ENCODE measurements around the gene SLC26A11.
"Not testable (repeated sequence)": the region's sequence is repeated elsewhere in the genome, so short reads cannot be mapped to it uniquely, and the experiment has no call there.

The SLC26A11 gene

GRCh38 chr17:80243526-80244433 lies 23.6 kb downstream of the SLC26A11 start:
- DNase-seq (ENCODE audit: low spot score), result no peak

GRCh38 chr17:80244448-80244847 lies 24.2 kb downstream of the SLC26A11 start:
- not testable (repeated sequence) for DNase-seq (ENCODE audit: low spot score)

- no peak for DNase-seq (ENCODE audit: low spot score)
Measured at GRCh38 chr17:80244871-80245509, 24.8 kb downstream of the SLC26A11 start.

- no peak for DNase-seq (ENCODE audit: low spot score)
Measured at GRCh38 chr17:80245566-80246265, 25.5 kb downstream of the SLC26A11 start.

GRCh38 chr17:80246266-80246681 lies 26.0 kb downstream of the SLC26A11 start:
- no peak for DNase-seq (ENCODE audit: low spot score)

- DNase-seq (ENCODE audit: low spot score), result no peak
Measured at GRCh38 chr17:80246726-80247125, 26.5 kb downstream of the SLC26A11 start.

- no peak for DNase-seq (ENCODE audit: low spot score)
Measured at GRCh38 chr17:80247561-80247960, 27.3 kb downstream of the SLC26A11 start.

GRCh38 chr17:80248001-80248893 lies 28.0 kb downstream of the SLC26A11 start:
- no peak for DNase-seq (ENCODE audit: low spot score)

GRCh38 chr17:80248894-80249710 lies 28.9 kb downstream of the SLC26A11 start:
- DNase-seq (ENCODE audit: low spot score), result no peak

GRCh38 chr17:80251966-80252365 lies 31.7 kb downstream of the SLC26A11 start:
- no peak for DNase-seq (ENCODE audit: low spot score)

- DNase-seq (ENCODE audit: low spot score), result peak; percentile 48
Measured at GRCh38 chr17:80252871-80253270, 32.6 kb downstream of the SLC26A11 start.

GRCh38 chr17:80253631-80254395 lies 33.6 kb downstream of the SLC26A11 start:
- DNase-seq (ENCODE audit: low spot score), result no peak

GRCh38 chr17:80254396-80255251 lies 34.4 kb downstream of the SLC26A11 start:
- no peak for DNase-seq (ENCODE audit: low spot score)

GRCh38 chr17:80256034-80256350 lies 35.8 kb downstream of the SLC26A11 start:
- DNase-seq (ENCODE audit: low spot score), result no peak

- no peak for DNase-seq (ENCODE audit: low spot score)
Measured at GRCh38 chr17:80257716-80258213, 37.5 kb downstream of the SLC26A11 start.

- not testable (repeated sequence) for DNase-seq (ENCODE audit: low spot score)
Measured at GRCh38 chr17:80258296-80258695, 38.1 kb downstream of the SLC26A11 start.

- DNase-seq (ENCODE audit: low spot score), result no peak
Measured at GRCh38 chr17:80259457-80260068, 39.3 kb downstream of the SLC26A11 start.

GRCh38 chr17:80260069-80260535 lies 39.9 kb downstream of the SLC26A11 start:
- peak; percentile 66 for DNase-seq (ENCODE audit: low spot score)

All from SK-N-DZ (cell line).